Sciatic nerve (tissue), 2 donors: ENCODE results near the gene CHKA. TPM values are rescaled to one million over a fixed set of nuclear protein-coding genes. Genes with fewer than 3 reads are reported as not detected.
A peak's percentile ranks its signal among the peaks of the same experiment; 100 is the strongest.

Source experiments
- ATAC-seq: fragments of 200-7000 bp; cut with Tn5 transposase; one replicate; pipeline ENCODE4 v1.9.1; 2020; ENCODE audit warnings: mild to moderate bottlenecking, moderate library complexity
- DNase-seq: peaks from one replicate; pipeline ENCODE4 v3.0.0-alpha.2; 2020; ENCODE audit warnings: low spot score
- intact Hi-C: fragments of 100-400 bp; cut with DNase I; formaldehyde crosslinking; loops from one replicate; pipeline ENCODE4 v1.14.2; 2022
- total RNA-seq: library from RNA; stranded (reverse); fragmentation: NEBNext Ultra II Directional; extraction: Animal tissue kit (Norgen Biotek cat#: 25700); gene quantifications from one replicate; pipeline ENCODE4 v1.2.1, GENCODE V29; 2021
- donor health status: DM: no; HTN: no; CAD: no.
- donor health status: DM: no; HTN: no; CAD: no.

Gene CHKA
- total RNA-seq, 1 donor from 2014 or later, result 38.0 TPM

DNA sequence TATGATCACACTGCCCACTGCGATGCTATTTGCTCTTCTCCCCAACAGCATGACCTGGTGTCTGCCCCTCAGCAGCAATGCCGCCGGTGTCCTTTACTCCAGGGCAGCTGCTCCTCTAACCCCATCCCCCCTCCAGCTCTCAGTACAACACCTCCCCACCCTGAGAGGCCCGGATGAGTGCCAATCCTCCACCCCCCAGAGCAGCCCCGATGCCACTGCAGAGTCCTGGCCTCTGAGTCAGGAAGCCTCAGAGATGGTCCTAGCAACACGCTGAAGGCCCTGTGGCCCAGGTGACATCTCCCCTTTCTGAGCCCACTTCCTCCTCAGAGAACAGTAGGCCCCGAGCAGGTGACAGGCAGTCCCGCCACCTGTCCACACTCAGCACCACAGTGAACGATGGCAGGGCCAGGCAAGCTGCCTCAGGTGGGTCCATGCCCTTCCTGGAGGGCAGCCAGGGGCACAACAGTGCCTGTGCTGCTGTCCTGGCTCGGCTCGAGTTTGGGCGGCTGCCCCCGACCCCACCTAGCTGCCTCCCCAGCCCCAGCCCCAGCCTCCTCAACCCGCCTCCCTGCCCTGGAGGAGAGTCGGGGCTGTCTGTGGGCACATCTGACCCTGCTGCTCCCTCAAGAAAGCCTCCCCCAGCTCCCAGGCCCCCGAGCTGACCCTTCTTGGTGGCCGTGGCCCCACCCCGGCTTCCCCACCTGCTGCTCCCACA, 94.6 kb downstream of the CHKA start:
- intact Hi-C loops, result no loop called here
- ATAC-seq, result no peak
- DNase-seq, result no peak

DNA sequence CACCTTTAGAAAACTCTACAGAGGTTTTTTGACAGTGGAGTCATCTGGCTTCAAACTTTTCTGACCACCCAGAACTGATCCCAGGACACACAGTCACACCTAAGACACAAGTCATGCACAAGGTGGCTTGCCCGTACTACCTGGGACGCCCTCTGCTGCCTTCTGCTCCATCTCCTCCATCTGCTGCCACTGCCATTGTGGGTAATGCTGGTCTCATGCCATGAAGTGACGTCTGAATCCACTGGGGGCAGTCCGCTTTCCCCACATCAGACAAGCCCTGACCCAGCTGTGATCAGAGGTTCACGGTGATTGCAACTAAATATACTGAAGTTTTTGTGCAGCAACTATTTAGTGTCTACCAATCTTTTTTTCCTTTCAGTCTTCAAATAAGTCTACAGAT, 96.1 kb downstream of the CHKA start:
- intact Hi-C loops, result no loop called here
- ATAC-seq (no peak), DNase-seq (no peak)

DNA sequence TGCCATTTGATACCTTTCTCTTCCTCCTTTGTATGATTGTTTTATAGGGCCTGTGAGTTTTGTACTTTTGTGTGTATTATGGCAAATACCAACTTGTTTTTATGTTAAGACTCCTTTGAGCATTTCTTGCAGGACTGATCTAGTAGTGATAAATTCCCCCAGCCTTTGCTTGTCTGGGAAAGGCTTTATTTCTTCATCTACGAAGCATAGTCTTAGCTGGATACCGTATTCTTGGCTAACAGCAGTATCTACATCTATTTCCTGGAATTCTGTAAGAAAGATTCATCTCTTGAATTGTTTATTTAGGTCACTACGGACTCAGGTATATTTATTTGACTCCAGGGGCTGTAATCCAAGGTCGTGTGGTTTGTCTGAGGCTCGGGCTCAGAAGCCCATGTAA, 96.7 kb downstream of the CHKA start:
- ATAC-seq, result no peak
- DNase-seq, result no peak
- intact Hi-C loops, result no loop called here

DNA sequence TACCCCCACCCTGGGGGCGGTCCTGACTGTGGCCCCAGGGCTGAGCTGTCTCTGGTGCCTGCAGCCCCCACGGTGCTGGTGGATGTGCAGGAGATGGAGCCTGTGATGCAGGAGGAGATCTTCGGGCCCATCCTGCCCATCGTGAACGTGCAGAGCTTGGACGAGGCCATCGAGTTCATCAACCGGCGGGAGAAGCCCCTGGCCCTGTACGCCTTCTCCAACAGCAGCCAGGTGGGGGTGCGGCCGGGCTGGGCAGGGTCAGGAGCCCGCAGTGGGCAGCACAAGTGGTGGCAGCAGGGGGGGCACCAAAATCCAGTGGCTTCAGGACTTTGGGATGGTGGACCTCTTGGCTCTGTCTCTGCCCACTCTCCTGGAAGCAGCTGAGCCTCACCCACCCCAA, 98.7 kb downstream of the CHKA start:
- no peak for DNase-seq
- ATAC-seq, result no peak
- intact Hi-C loops, result no loop called here

DNA sequence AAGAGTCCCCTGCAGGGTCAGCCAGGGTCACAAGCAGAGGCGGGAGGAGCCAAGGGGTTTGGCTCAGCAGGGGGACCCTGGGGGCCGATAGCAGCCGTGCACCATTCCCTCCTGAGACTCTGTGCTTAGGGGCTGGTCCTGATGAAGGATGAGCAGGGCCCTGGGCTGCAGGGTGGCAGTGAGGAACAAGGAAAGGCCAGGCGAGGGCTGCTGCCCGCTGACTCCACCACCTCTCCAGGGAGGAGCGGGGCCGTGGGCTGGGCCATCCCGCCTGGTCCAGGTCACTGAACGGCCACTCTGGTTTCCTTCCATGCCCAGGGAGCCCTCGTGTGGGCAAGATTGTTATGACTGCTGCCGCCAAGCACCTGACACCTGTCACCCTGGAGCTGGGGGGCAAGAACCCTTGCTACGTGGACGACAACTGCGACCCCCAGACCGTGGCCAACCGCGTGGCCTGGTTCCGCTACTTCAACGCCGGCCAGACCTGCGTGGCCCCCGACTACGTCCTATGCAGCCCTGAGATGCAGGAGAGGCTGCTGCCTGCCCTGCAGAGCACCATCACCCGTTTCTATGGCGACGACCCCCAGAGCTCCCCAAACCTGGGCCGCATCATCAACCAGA, 99.9 kb downstream of the CHKA start:
- intact Hi-C loops, result no loop called here
- DNase-seq (no peak), ATAC-seq (peak; percentile 20)

DNA sequence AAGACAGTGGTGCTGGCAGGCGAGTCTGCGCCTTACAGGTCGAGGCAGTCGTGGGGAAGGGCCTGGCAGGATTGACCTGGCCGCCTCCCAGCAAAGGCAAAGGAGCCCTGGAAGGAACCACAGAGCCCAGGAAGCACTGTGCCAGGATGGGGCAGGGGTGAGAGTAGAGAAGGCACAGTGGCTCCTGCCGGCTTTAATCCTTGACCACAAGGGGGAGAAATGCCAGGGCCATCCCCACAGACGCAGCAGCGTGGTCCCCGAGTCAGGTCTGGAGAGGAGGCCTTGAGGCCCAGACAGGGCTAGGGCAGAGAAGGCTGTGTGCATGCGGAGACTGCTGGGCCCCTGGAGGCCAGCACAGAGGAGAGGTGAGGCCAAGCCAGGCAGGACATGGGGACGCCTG, 100.6 kb downstream of the CHKA start:
- DNase-seq, result no peak
- intact Hi-C loops, result no loop called here
- peak; percentile 4 for ATAC-seq

DNA sequence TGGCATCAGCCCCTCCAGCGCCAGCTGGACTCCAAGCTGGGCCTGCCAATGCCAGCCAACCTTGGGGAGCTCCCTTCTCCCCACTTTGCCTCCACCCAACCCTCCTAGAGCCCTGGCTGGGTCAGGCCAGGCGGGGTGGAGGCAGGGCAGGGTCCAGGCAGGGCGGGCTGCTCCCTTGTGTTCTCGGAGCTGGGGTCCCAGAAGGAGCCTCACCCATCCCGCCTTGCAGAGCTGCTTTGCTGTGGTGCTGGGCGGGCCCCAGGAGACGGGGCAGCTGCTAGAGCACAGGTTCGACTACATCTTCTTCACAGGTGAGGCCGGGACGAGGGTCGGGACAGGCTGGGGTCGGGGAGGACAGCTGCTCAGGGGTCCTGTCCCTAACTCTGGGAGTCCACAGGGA, 101.7 kb downstream of the CHKA start:
- intact Hi-C loops, result no loop called here
- ATAC-seq, result no peak
- no peak for DNase-seq

DNA sequence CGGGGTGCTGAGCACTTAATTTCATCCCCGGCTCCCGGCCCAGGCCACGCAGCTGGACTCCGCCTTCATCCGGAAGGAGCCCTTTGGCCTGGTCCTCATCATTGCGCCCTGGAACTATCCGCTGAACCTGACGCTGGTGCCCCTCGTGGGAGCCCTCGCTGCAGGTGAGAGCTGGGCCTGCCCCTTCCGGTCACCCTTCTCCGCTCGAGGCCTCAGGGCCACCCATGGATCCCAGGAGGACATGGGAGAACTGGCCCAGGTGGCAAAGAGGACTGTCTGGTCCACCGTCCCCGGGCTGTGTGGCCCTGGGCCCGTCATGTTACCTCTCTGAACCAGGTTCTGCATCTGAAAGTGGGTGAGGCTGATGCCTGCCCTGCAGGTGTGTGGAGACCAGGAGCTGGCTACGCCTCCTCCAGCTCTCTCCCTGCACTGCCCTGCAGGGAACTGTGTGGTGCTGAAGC, 102.4 kb downstream of the CHKA start:
- intact Hi-C loops, result no loop called here
- ATAC-seq (no peak), DNase-seq (no peak)

DNA sequence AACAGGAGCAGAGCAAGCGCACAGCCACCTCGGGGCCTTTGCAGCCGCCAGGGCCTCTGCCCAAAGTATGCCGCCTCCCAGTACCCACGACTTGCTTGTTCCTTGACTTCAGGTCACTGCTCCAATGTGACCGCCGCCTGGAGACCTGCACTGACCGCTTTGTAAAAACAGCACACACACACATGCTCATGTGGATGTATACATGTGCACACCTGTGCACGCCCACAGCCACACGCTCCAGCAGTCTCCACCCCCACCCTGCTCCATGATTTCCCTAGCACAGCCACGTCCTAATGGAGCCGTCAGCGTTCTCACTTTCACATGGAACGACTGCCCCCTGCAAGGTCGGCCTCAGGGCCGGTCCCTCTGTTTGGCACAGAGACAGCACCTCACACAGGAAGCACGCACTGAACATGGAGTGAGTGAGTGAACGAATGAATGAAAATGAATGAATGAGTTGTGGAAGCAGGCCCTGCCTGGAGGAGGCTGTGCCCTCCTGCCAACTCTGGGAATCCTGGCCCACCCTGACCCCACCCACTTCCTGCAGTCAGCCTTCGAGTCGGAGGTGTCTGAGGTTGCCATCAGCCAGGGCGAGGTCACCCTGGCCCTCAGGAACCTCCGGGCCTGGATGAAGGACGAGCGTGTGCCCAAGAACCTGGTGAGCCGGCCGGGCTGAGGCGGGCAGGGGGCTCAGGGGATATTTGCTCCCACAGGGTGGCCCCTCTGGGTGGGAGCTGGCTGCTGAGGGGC, 103.0 kb downstream of the CHKA start:
- DNase-seq (no peak), ATAC-seq (no peak)
- intact Hi-C loops, result no loop called here

DNA sequence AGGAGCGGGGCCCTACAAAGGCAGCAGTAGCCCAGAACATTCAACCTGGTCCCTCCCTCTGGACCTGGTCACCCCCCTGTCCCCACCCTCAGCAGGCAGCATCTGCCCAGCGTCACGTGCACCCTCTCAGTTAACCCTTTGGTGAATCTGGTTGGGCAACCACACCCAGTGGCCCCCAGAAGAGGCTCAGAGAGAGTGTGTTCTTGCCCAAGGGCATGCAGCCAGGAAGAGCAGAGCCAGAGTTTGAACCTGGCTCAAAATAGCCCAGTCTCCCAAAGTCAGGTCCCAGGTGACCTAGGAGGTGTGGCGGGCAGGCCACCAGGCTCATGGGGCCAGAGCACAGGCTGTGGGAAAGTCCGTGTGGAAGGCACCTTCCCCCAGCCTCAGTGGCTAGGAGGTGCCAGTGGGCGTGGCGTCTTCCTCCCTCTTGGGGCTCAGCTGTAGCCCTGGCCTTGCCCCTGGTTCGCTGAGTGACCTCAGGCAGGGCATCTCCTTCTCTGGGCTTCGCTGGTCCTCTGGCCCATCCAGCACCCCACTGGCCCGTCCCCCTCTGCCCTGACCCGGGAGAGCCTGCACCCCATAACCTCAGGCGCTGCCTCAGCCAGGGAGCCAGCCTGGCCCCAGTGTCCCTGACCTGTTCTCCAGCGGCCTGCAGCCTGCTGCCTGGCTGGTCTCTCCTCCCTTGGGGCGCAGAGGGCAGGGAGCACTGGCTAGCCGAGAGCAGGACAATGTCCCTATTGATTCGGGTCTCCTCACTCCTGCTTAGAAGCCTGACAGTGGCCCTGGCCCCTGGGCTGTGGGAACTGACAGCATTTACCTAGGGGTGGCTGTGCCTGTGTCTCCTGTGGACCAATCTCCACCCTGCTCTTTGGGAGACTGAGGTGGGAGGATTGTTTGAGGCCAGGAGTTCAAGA, 104.0 kb downstream of the CHKA start:
- intact Hi-C loops, result no loop called here
- ATAC-seq, result peak; percentile 11

DNA sequence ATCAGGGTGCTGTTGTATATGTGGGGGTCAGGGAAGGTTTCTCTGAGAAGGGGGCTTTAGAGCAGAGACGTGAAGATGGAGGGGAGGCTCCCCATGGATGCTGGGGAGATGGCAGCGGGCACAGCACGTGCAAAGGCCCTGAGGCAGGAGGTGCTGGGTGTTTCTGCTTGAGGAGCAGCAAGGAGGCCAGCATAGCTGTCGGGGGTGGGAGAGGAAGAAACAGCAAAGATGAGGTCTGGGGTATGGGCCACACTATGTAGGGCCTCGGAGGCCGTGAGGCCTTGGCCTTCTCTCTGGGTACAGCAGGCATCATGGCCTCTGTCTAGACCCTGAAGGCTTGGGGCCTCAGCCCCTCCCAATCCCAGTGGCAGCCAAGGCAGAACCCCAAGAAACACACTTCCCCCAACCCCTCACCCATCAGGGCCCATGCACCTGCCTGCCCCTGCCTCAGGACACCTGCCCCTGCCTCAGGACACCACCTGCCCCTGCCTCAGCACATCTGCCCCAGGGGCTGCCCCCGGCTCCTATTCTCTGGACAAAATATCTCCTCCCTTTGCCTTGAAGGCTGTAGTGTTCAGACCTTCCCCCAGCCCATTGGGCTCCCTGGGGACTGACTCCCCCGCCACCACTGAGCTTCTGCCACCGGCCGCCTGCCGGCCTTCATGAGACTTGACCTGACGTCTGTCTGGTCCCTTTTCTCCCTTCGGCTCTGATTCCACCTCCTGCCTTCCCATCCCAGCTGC, 104.9 kb downstream of the CHKA start:
- no peak for DNase-seq
- intact Hi-C loops, result no loop called here
- ATAC-seq, result no peak

More for the DNA sequence above, 104.0 kb downstream of the CHKA start:
- DNase-seq, result no peak

DNA sequence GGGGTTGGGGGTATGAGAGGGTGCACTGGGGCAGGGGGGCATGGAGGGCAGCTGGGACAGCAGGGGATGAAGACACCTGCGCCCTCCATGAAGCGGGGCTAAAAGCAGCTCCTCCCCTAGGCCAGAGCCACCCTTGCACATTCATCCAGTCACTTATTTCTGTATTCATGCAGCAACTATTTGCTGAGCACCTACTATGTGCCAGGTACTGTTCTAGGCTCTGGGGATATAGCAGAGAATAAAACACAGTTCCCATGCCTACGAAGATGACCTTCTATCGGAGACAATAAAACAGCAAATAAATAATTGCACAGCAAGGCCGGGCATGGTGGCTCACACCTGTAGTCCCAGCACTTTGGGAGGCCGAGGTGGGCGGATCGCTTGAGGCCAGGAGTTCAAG, 105.7 kb downstream of the CHKA start:
- DNase-seq, result no peak
- intact Hi-C loops, result no loop called here
- ATAC-seq, result no peak

DNA sequence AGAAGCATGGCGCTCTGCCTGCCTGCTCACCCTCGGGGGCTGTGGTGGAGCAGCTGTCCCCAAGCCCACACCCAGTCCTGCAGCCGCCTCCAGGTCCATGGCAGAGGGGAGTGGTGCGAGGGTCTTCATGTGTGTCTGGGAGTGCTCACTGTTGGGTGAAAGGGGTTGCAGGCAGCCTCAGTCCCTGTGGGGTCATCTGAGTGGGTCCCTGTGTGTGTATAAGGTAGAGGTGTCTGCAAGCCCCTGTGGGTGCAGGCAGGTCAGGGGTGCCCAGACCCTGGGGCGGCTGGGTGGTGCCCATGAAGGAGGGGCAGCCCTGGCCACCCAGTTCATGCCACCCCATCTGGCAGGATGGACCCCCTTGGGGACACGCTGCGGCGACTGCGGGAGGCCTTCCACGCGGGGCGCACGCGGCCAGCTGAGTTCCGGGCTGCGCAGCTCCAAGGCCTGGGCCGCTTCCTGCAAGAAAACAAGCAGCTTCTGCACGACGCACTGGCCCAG, 106.2 kb downstream of the CHKA start:
- DNase-seq (no peak), ATAC-seq (no peak)
- intact Hi-C loops, result no loop called here

DNA sequence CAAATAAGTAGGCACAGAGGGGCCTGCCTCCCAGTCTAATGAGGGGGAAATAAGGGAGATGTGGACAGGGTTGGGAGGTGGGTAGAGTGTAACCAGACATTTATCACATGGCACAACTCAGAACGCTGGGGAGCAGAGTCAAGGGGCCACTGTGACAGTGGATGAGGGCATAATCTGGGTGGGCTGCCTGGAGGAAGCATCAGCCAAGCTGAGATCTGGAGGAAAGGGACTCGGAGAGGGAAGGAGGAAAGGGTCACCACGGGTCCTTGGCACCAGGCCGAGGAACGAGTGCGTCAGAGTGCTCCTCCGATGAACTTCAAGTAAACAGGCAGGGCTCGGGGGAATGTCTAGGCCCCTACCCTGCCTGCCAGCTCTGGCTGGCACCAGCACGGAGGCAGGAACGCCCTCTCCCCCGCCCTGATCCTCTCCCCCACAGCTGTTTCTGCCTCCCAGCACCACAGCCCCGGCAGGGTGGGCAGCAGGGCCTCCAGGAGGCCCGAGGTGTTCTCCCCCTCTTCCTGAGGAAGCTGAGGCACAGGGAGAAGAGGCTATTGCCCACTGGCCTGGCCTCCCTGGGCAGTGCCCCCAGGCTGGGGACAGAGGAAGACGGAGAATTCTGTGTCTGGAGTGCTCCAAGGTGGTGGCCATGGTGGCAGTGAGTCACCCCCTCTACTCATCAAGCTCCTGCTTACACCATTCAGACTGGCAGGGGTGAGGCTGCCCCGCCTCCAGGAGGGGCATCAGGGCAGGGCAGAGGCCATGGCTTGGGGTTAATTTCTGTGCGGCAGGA, 106.8 kb downstream of the CHKA start:
- peak; percentile 84 for DNase-seq
- ATAC-seq, result peak; percentile 0
- intact Hi-C loops, result no loop called here

DNA sequence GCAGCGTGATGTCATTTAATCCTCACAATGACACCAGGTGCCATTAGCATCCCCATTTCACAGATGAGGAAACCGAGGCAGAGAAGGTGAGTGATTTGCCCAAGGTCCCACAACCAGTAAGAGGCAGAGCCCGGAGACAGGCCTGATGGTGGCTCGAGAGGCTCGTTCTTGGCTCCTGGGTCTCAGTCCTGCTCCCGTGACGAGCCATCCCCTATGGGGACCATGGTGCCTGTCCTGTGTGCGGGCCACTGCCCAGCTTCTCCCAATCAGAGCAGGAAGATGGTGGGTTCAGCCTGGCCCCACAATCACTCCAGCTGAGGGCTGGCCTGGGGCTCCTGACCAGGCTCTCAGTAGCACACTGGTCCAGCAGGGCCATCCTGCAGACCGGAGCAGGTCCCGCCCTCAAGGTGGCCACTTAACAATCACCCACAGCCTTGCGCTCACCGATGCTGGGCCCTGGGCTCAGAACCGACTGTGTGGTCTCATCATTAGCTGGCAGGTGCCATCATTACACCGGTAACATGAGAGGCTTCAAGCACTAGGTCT, 107.5 kb downstream of the CHKA start:
- DNase-seq (no peak), ATAC-seq (no peak)
- intact Hi-C loops, result no loop called here

DNA sequence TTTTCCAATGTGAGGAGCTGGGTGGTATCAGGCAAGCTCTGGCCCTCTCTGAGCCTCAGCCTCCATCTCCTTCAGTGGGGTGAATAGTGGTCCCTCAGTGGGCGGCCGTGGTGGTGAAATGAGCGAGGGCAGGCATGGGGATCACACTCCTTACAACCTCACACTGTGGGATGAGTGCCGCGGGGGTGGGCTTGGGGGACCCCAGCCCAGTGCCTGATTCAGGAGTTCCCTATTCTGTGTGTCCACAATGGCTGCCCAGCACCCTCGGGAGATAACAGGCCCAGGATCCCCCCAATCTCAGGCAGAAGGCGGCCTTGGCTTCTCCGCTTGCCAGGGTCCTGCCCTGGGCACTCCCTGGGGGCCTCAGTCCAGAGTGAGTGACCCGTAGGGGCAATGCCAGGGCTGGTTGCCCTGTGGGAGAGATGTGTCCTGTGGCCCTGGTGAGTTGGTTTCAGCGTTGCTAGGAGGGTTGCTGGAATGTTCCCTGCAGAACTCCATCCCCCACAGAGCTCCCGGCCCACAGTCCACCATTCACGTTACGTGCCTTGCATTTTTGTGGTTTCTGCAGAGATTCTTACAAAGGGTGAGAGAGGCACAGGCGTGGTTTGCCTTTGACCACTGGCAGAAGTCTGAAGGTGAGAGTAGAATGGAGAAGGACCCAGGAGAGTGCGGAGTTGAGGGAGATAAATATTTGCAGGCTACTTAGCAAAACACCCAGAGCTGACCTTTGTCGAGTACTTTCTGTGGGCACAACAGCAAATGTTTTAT, 108.2 kb downstream of the CHKA start:
- intact Hi-C loops, result no loop called here
- DNase-seq (peak; percentile 68), ATAC-seq (peak; percentile 47)
